ENCODE measurements around the gene VSTM4. TPM values are rescaled to one million over a fixed set of nuclear protein-coding genes. Genes with fewer than 3 reads are reported as not detected.

VSTM4 gene
- total RNA-seq, 1 donor from 2014 or later: 21.1 TPM

GRCh38 chr10:49061667-49062066 lies 53.7 kb downstream of the VSTM4 start:
- no peak for DNase-seq
- Histone ChIP-seq H3K27ac (replicated peaks) (no peak overlapping the region), H3K36me3 (peaks cover 24% of the 10 kb centered on the region), H3K4me1 (peaks cover 25% of the 10 kb centered on the region), H3K4me3 (no peak overlapping the region), H3K9me3 (replicated peaks) (peaks cover 25% of the 10 kb centered on the region), H3K27me3 (ENCODE audit: low read depth) (no peaks in the 10 kb centered on the region)
- intact Hi-C loops (cut with micrococcal nuclease): no loop called here
- TF ChIP-seq CTCF (IDR thresholded peaks at IDR 0.05; ENCODE audit: borderline replicate concordance): no peak

DNA sequence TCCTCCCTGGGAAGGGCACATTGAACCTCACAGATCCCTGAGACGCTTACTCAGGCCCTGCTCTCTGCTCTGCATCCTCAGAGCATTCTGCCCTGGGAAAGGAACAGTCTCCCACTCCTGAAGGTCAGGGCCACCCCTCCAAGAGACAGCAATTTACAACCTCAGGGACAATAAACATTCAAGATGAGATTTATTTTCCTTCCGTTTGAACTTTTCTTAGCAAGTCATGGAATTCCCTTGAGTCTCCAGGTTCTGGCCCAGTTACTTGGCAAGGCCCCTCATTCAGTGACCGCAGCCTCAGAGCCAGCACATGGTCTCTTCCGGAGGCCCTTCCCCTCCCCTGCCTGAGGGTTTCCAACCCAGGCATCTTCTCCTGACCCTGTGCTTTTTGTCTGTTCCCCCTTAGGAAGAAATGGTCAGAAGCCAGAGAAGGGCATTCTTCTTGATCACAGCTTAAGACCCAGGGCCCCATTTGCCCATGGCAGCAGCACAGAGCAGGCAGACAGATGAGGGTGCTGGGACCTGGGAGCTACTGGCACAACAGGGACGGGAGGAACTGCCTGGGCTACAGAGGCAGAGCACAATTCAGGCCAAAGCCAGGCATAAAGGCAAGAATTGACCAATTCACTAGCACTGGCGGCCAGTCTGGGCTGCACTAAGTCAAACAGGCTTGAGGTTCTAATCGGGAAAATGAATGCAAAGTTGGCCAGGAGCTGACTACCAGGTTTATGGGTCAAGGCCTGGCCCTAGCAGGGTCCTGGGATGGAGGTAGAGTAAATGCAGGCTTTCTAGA lies 56.7 kb downstream of the VSTM4 start:
- peaks cover 25% of the 10 kb centered on the region for H3K9me3 ChIP-seq (replicated peaks)
- H3K27ac ChIP-seq (replicated peaks): peak overlapping the region; percentile 59
- no peak overlapping the region for H3K4me3 ChIP-seq
- peak; percentile 40 for DNase-seq
- intact Hi-C loops (cut with micrococcal nuclease): no loop called here
- peaks cover 55% of the 10 kb centered on the region for H3K4me1 ChIP-seq
- peaks cover 16% of the 10 kb centered on the region for H3K36me3 ChIP-seq
- TF ChIP-seq CTCF (IDR thresholded peaks at IDR 0.05; ENCODE audit: borderline replicate concordance): no peak
- no peaks in the 10 kb centered on the region for H3K27me3 ChIP-seq (ENCODE audit: low read depth)

DNA sequence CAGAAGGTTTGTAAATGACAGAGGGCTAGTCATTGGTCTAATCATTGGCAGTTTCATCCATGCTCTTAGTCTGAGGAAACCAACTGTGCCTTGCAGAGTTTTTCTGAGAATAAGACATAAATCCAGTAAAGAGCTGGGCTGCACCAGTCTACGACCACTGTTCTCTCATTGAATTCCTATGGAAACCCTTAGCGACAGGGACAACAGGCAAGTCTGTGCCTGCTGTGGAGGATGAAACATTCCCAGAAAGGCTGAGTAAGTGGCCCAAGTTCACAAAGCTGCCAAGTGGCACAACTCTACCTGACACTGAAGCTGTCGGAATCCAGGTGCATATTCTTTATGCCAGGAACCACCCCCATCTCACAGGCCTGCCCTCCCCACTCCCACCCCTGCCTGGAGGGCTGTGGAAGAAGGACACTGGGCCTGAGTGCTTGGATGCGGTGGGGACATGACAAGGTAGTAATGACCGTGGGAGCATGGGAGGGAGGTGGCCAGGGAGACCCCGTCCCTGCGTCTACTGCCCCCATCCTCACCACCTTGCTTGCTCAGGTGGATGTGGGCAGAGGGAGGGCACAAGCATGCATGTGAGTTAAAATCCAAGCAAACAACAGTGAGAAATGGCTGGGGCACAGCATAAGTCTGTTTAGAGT lies 58.0 kb downstream of the VSTM4 start:
- Histone ChIP-seq H3K4me1 (peaks cover 67% of the 10 kb centered on the region), H3K4me3 (no peak overlapping the region), H3K27me3 (ENCODE audit: low read depth) (no peaks in the 10 kb centered on the region), H3K27ac (replicated peaks) (peak overlapping the region; percentile 59), H3K9me3 (replicated peaks) (peaks cover 17% of the 10 kb centered on the region), H3K36me3 (peaks cover 3% of the 10 kb centered on the region)
- intact Hi-C loops (cut with micrococcal nuclease): no loop called here
- DNase-seq: no peak
- no peak for TF ChIP-seq CTCF (IDR thresholded peaks at IDR 0.05; ENCODE audit: borderline replicate concordance)

- no peak for DNase-seq
- Histone ChIP-seq H3K36me3 (no peaks in the 10 kb centered on the region), H3K4me1 (peaks cover 67% of the 10 kb centered on the region), H3K9me3 (replicated peaks) (peaks cover 8% of the 10 kb centered on the region), H3K4me3 (no peak overlapping the region), H3K27ac (replicated peaks) (peak overlapping the region; percentile 59), H3K27me3 (ENCODE audit: low read depth) (no peaks in the 10 kb centered on the region)
- TF ChIP-seq CTCF (IDR thresholded peaks at IDR 0.05; ENCODE audit: borderline replicate concordance): no peak
- intact Hi-C loops (cut with micrococcal nuclease): no loop called here
Measured at GRCh38 chr10:49056356-49056755, 59.0 kb downstream of the VSTM4 start.

DNA sequence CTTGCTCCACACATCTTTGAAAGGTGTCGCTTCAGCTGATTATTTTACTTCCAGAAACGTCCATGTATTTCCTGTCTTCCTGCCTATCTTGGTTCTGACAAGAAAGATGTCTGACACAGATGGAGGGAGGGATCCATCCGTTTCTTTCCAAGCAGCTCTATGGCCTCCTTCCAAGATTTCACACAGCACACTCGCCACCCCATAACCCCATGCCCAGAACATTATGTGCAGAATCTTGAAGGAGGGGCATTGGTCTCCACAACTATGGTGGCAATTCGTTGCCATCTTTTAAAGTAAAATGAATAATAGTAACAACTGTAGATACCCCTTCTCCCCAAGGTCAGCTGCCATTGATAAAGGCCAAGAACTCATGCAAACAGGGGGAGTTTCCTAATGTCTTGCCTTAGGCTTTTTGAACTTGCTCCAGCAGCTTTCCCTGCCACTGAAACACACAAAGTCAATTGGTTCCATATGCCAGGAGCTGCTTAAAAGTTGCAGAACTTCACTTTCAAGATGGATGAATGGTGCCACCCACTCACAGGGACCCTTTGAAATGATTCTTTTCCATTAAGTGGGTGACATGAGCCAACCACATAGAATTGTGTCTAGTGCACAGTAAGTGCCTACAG lies 60.0 kb downstream of the VSTM4 start:
- Histone ChIP-seq H3K27me3 (ENCODE audit: low read depth) (no peaks in the 10 kb centered on the region), H3K36me3 (no peaks in the 10 kb centered on the region), H3K4me1 (peaks cover 67% of the 10 kb centered on the region), H3K9me3 (replicated peaks) (peaks cover 6% of the 10 kb centered on the region), H3K4me3 (no peak overlapping the region), H3K27ac (replicated peaks) (peak overlapping the region; percentile 60)
- DNase-seq: no peak
- TF ChIP-seq CTCF (IDR thresholded peaks at IDR 0.05; ENCODE audit: borderline replicate concordance): no peak
- intact Hi-C loops (cut with micrococcal nuclease): no loop called here
